Body of pancreas (tissue), 4 donors: ENCODE measurements around the gene CIROP. TPM values are rescaled to one million over a fixed set of nuclear protein-coding genes. Genes with fewer than 3 reads are reported as not detected.

ENCODE experiments used
- ATAC-seq: fragments of 150-250 bp; one replicate; pipeline ENCODE4 v1.9.1; 2016
- DNase-seq, 4 donors: peaks; one replicate each; pipeline ENCODE4 v3.0.0-alpha.2; 2019
- H3K27ac ChIP-seq, 4 donors: fragments of 200-600 bp; sonication (generic); 1 replicate in 3 of 4; 2 replicates in 1 of 4; pipeline versions ENCODE4 v1.5.1 to v1.6.1; 2016 to 2019; ENCODE audit warnings: mild to moderate bottlenecking in 1 of 4, mixed read lengths in 1 of 4, moderate library complexity in 1 of 4
- H3K27me3 ChIP-seq, 2 donors: fragments of 200-600 bp; sonication (generic); one replicate each; pipeline ENCODE4 v1.6.0; 2016; ENCODE audit warnings: mild to moderate bottlenecking in 1 of 2
- H3K36me3 ChIP-seq, 2 donors: fragments of 200-600 bp; sonication (generic); replicated peaks in 1 of 2; 2 replicates each; pipeline ENCODE4 v1.5.1; 2016; ENCODE audit warnings: low read depth in 2 of 2; ENCODE audit not compliant: insufficient read depth in 1 of 2
- H3K4me1 ChIP-seq: fragments of 200-600 bp; sonication (generic); one replicate; pipeline ENCODE4 v1.6.0; 2016
- H3K4me3 ChIP-seq, 2 donors: fragments of 200-600 bp; sonication (generic); 1 replicate in 1 of 2; 2 replicates in 1 of 2; pipeline ENCODE4 v1.5.1; 2016 to 2019
- H3K9me3 ChIP-seq, 3 donors: fragments of 200-600 bp; sonication (generic); 1 replicate in 2 of 3; 2 replicates in 1 of 3; pipeline ENCODE4 v1.5.1; 2016
- CTCF ChIP-seq, 7 experiments: fragments of 450-650 bp in 4 of 7; fragments of 200-600 bp in 3 of 7; sonication (generic) in 3 of 7; IDR thresholded peaks; one replicate each; pipeline ENCODE4 v1.5.1; 2016 to 2019; ENCODE audit warnings: antibody characterized with exemption in 7 of 7
- POLR2A ChIP-seq, 3 donors: fragments of 450-650 bp; IDR thresholded peaks; one replicate each; pipeline ENCODE4 v1.6.1; 2016; ENCODE audit warnings: antibody characterized with exemption in 3 of 3, mild to moderate bottlenecking in 2 of 3
- WGBS, 2 donors: methylation state at CpG; one replicate each; pipeline ENCODE4 v1.1.5; 2017; 5-methylcytosine and 5-hydroxymethylcytosine counted together
- intact Hi-C: fragments of 100-400 bp; cut with DNase I; formaldehyde crosslinking; loops from one replicate; pipeline ENCODE4 v1.15.1; 2023
- total RNA-seq, 2 donors: library from RNA; depleted of rRNA; stranded (reverse); fragments of >200 nt; gene quantifications; one replicate each; pipeline ENCODE4 v1.1.0, GENCODE V29; 2016

Gene CIROP
- total RNA-seq, 2 donors from 2014 or later: not detected

GRCh38 chr14:23145794-23146350 is 41.1 kb upstream of the CIROP start:
- H3K36me3 ChIP-seq: no peaks in the 10 kb centered on the region
- H3K27me3 ChIP-seq: no peaks in the 10 kb centered on the region
- TF ChIP-seq CTCF (IDR thresholded peaks at IDR 0.05) (no peak), POLR2A (IDR thresholded peaks at IDR 0.05) (no peak)
- H3K4me3 ChIP-seq: no peak overlapping the region
- DNase-seq (no peak), ATAC-seq (no peak)
- H3K27ac ChIP-seq: no peak overlapping the region
- intact Hi-C loops: no loop called here
- peaks cover 20% of the 10 kb centered on the region for H3K4me1 ChIP-seq
- H3K9me3 ChIP-seq: no peaks in the 10 kb centered on the region
- WGBS, 2 donors: 65 to 76% methylated on average over 4 of the region's 4 CpGs

GRCh38 chr14:23143911-23144310 is 39.1 kb upstream of the CIROP start:
- intact Hi-C loops: no loop called here
- no peak for TF ChIP-seq CTCF (IDR thresholded peaks at IDR 0.05)
- TF ChIP-seq POLR2A (IDR thresholded peaks at IDR 0.05): no peak
- WGBS, 2 donors: 32 to 67% methylated on average over 1 of the region's 1 CpG
- Histone ChIP-seq H3K27me3 (no peaks in the 10 kb centered on the region), H3K27ac (no peak overlapping the region), H3K9me3 (no peaks in the 10 kb centered on the region), H3K4me1 (peaks cover 20% of the 10 kb centered on the region), H3K36me3 (no peaks in the 10 kb centered on the region), H3K4me3 (no peak overlapping the region)
- ATAC-seq (no peak), DNase-seq (no peak)

GRCh38 chr14:23142826-23143225 is 38.0 kb upstream of the CIROP start:
- DNase-seq (no peak), ATAC-seq (no peak)
- Histone ChIP-seq H3K27me3 (no peaks in the 10 kb centered on the region), H3K4me1 (peaks cover 17% of the 10 kb centered on the region), H3K9me3 (no peaks in the 10 kb centered on the region), H3K4me3 (no peak overlapping the region), H3K36me3 (no peaks in the 10 kb centered on the region), H3K27ac (no peak overlapping the region)
- intact Hi-C loops: no loop called here
- WGBS, 2 donors: 81 to 85% methylated on average over 4 of the region's 4 CpGs
- TF ChIP-seq CTCF (IDR thresholded peaks at IDR 0.05) (no peak), POLR2A (IDR thresholded peaks at IDR 0.05) (no peak)

GRCh38 chr14:23141706-23142444 is 37.1 kb upstream of the CIROP start:
- 56 to 57% methylated on average over 7 of the region's 7 CpGs for WGBS, 2 donors
- peaks cover 13% of the 10 kb centered on the region for H3K4me1 ChIP-seq
- TF ChIP-seq POLR2A (IDR thresholded peaks at IDR 0.05): no peak
- TF ChIP-seq CTCF (IDR thresholded peaks at IDR 0.05): no peak

GRCh38 chr14:23140371-23140770 is 35.6 kb upstream of the CIROP start:
- H3K27ac ChIP-seq: no peak overlapping the region
- H3K27me3 ChIP-seq: no peaks in the 10 kb centered on the region
- intact Hi-C loops: no loop called here
- no peaks in the 10 kb centered on the region for H3K9me3 ChIP-seq
- no peak for DNase-seq
- TF ChIP-seq CTCF (IDR thresholded peaks at IDR 0.05) (no peak), POLR2A (IDR thresholded peaks at IDR 0.05) (no peak)
- 93 to 96% methylated on average over 6 of the region's 6 CpGs for WGBS, 2 donors
- H3K4me3 ChIP-seq: no peak overlapping the region
- ATAC-seq: no peak
- H3K36me3 ChIP-seq: no peaks in the 10 kb centered on the region
- H3K4me1 ChIP-seq: peaks cover 7% of the 10 kb centered on the region

More at GRCh38 chr14:23141706-23142444, 37.1 kb upstream of the CIROP start:
- intact Hi-C loops: no loop called here
- Histone ChIP-seq H3K36me3 (no peaks in the 10 kb centered on the region), H3K9me3 (no peaks in the 10 kb centered on the region), H3K27me3 (no peaks in the 10 kb centered on the region), H3K4me3 (no peak overlapping the region), H3K27ac (peak overlapping the region in 2 of 4 donors; percentile 32 to 42)
- ATAC-seq: peak; percentile 98
- DNase-seq: peak; percentile 78 to 85 (median 82)
